Right cardiac atrium (tissue), 5 donors: ENCODE results near the gene SPRTN. TPM values are rescaled to one million over a fixed set of nuclear protein-coding genes. Genes with fewer than 3 reads are reported as not detected.
A peak's percentile ranks its signal among the peaks of the same experiment; 100 is the strongest.

ENCODE experiments used
- ATAC-seq, 2 donors: fragments of 200-7000 bp; cut with Tn5 transposase; one replicate each; pipeline versions ENCODE4 v1.8.0 to v1.9.1; 2020; ENCODE audit warnings: moderate library complexity in 2 of 2, mild to moderate bottlenecking in 1 of 2
- DNase-seq, 3 donors: peaks; one replicate each; pipeline ENCODE4 v3.0.0-alpha.2; 2020
- H3K27ac ChIP-seq: one replicate; pipeline ENCODE4 v1.5.1; 2013; ENCODE audit warnings: mild to moderate bottlenecking, low read length, control low read depth, moderate library complexity
- H3K27me3 ChIP-seq: one replicate; pipeline ENCODE4 v1.6.1; 2013; ENCODE audit not compliant: control insufficient read depth, insufficient read depth
- H3K4me1 ChIP-seq: one replicate; pipeline ENCODE4 v1.6.1; 2013; ENCODE audit warnings: low read length; ENCODE audit not compliant: control insufficient read depth, insufficient read depth
- H3K4me3 ChIP-seq: one replicate; pipeline ENCODE4 v1.5.1; 2013; ENCODE audit warnings: low read length, control low read depth
- H3K9me3 ChIP-seq: one replicate; pipeline ENCODE4 v1.6.1; 2013; ENCODE audit warnings: low read length; ENCODE audit not compliant: control insufficient read depth
- WGBS: extraction: QIAGEN DNeasy Blood & Tissue Kit; methylation state at CpG from one replicate; pipeline ENCODE4 v1.1.7; 2013; 5-methylcytosine and 5-hydroxymethylcytosine counted together
- intact Hi-C, 4 donors: fragments of 100-400 bp; cut with DNase I; formaldehyde crosslinking; loops; one replicate each; pipeline versions ENCODE4 v1.11.0 to v1.14.0; 2022 to 2023
- polyA plus RNA-seq: library from polyadenylated mRNA; stranded (reverse); fragments of 200-250 nt; gene quantifications from one replicate; pipeline ENCODE4 v1.2.3, GENCODE V29; 2013
- total RNA-seq, 4 donors: library from RNA; stranded (reverse); fragmentation: NEBNext Ultra II Directional; extraction: Animal tissue kit (Norgen Biotek cat#: 25700); gene quantifications; one replicate each; pipeline ENCODE4 v1.2.1, GENCODE V29; 2021
- donor health status: healthy with polysubstance abuse.
- donor health status: DM: no; HTN: yes; CAD: no.
- donor health status: DM: no; HTN: no; CAD: no.
- donor health status: DM: no; HTN: yes; CAD: no; lungs with severe emphysema.
- donor health status: DM: yes; HTN: yes; CAD: no.

The SPRTN gene
- total and polyA plus RNA-seq, 5 donors = 4.7 to 10.4 (median 7.0) TPM

DNA sequence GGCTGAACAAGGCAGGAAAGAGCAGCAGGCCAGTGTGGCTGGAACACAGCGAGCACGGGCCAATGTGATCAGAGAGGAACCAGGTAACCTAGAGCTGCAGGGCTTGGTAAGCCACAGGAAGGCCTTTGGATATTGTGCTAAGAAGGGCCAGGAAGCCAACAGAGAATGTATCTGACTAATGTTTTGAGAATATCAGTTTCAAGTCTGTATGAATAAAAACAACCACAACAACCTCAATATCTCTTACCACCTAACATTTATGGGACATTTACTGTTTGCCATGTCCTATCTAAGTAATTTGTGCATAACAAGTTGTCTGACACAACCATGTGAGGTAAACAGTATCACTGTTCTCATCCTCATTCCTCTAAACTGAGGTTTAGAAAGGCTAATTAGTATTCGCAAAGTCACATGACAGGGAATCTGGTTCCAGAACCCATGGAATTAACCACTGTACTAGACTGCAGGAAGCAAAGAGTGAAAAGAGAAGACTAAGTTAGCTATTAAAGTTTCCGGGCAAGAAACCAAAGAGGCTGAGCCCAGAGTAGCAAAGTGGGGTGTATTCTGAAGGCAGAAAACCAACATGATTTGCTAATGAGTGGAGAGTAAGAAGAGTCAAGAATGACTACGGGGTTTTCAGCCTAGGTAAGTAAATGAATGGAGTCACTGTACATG lies 38.9 kb downstream of the SPRTN start:
- WGBS = 72% methylated on average over 5 of the region's 5 CpGs
- no peak for DNase-seq
- no peak for ATAC-seq
- intact Hi-C loops = no loop called here
- Histone ChIP-seq H3K4me1 (peaks cover 12% of the 10 kb centered on the region), H3K4me3 (no peak overlapping the region), H3K27me3 (no peaks in the 10 kb centered on the region), H3K27ac (no peak overlapping the region), H3K9me3 (no peaks in the 10 kb centered on the region)

DNA sequence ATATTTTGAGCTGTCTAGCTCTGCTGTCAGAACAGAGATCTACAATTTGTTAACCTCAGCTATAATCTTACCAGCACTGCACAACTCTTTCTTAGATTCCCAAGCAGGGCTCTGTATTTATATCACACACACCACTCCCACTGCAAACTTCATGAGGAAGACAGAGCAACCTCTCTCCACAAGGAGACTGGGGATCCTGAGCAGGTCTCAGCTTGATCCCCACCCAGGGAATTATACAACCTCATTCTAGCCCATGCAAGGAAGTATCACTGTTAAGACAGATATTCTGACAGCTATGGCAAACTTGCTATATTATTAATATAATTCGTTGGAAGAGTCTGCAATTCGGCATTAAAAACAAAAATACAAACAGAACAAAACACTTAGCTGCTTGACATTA lies 43.6 kb downstream of the SPRTN start:
- Histone ChIP-seq H3K4me1 (peaks cover 13% of the 10 kb centered on the region), H3K4me3 (no peak overlapping the region), H3K27ac (no peak overlapping the region), H3K9me3 (no peaks in the 10 kb centered on the region), H3K27me3 (no peaks in the 10 kb centered on the region)
- ATAC-seq (peak in 1 of 2 donors; percentile 15), DNase-seq (no peak)
- intact Hi-C loops = no loop called here
- 59% methylated on average over 2 of the region's 2 CpGs for WGBS

DNA sequence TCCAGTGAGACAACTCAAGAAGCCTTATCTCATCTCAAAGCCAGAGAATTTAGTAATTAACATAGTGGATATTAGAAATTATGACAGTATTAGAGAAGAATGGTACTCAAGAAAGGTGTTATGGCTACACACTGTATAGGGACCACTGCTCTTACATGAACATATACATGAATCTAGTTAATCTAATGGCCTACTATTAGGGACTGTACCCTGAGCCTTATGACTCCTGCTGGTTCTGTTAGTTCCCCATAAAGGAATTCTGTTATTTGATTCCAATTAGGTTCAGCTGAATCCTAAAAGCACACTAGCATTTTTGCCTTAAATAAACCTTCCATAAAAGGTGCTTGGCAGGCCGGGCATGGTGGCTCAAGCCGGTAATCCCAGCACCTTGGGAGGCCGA lies 44.3 kb downstream of the SPRTN start:
- Histone ChIP-seq H3K27ac (no peak overlapping the region), H3K4me3 (no peak overlapping the region), H3K9me3 (no peaks in the 10 kb centered on the region), H3K27me3 (no peaks in the 10 kb centered on the region), H3K4me1 (peaks cover 12% of the 10 kb centered on the region)
- DNase-seq (no peak), ATAC-seq (no peak)
- WGBS = 92% methylated on average over 3 of the region's 3 CpGs
- intact Hi-C loops = no loop called here

DNA sequence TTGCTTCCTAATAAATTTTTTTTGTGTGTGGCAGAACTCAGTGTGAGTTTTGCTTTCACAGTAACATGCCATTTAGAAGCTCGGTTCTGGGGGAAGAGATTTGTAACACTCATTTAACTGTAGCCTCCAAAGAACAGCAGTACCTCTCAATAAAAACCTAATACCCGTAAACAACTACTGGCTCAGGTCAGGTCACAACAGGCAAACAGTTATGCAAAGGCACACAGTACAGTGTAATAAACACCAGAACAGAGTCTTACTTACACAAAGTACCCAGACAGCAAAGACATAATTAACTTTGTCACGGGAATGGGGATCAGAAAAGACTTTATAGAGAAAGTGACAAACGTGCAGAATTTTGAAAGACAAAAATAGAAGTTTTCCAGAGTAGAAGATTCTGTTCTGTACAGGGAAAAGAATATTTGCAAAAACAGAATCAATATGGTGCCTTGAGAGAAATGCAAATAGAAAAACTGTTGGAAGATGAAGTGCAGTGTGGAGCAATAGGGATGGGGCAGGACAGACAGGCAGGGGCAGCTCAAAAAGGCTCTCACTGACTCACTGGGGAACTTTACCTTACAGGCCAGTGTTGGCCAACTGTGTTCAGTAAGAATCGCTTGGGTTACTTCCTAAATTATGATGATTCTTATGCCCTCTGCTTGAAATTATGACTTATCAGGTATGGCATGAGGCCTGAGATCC lies 45.2 kb downstream of the SPRTN start:
- WGBS = 66% methylated on average over 5 of the region's 5 CpGs
- Histone ChIP-seq H3K9me3 (no peaks in the 10 kb centered on the region), H3K4me3 (no peak overlapping the region), H3K27ac (no peak overlapping the region), H3K27me3 (no peaks in the 10 kb centered on the region), H3K4me1 (peaks cover 9% of the 10 kb centered on the region)
- DNase-seq (no peak), ATAC-seq (peak in 1 of 2 donors; percentile 45)
- intact Hi-C loops = no loop called here

DNA sequence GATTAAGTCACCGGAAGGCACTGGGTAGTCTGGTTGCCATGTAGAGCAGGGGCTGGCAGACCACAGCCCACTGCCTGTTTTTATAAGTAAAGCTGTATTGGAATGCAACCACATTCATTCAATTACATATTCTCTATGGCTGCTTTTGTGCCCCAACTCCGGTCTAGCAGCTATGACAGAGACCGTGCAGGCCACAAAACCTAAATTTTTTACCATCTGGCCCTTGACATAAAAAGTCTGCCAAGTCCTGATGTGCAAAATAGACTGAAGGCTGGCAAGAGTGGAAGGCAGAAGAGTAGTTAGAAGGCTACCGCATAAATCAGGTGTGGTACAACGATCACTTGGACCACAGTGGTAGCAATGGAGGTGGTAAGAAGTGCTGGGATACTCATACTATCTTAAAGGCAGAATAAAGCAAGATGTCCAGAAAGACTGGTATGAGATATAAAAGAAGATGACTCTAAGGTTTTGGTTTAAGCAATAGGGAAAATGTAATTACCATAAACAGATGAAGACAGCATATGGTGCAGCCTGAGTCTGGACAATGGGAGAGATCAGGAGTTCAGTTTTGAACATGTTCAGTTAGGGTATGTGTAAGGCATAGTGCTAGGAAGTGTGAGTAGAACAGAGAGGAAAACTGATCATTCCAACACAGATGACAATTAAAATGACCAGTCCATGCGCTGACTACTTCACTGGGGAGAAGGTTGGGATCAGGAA lies 46.8 kb downstream of the SPRTN start:
- WGBS = 92% methylated on average over 6 of the region's 6 CpGs
- DNase-seq = no peak
- no peaks in the 10 kb centered on the region for H3K9me3 ChIP-seq
- peaks cover 6% of the 10 kb centered on the region for H3K4me1 ChIP-seq
- intact Hi-C loops = no loop called here
- H3K27ac ChIP-seq = no peak overlapping the region
- ATAC-seq = no peak
- no peaks in the 10 kb centered on the region for H3K27me3 ChIP-seq
- H3K4me3 ChIP-seq = no peak overlapping the region

DNA sequence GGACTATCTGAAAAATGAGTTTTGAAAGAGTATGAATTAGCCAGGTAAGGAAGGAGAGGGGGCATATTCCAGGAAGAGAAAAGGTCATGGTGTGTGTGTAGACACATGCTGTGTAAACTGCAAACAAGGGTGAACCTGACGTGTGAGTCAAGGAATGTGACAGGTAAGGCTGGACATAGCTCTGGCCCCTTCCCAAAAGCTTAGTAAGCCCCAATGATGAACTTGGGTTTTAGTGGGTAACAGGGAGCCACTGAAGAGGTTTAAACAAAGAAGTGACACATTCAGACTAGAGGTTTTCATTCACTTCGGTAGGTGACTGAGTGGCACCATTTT lies 47.3 kb downstream of the SPRTN start:
- Histone ChIP-seq H3K4me1 (peaks cover 5% of the 10 kb centered on the region), H3K9me3 (no peaks in the 10 kb centered on the region), H3K4me3 (no peak overlapping the region), H3K27me3 (no peaks in the 10 kb centered on the region), H3K27ac (no peak overlapping the region)
- WGBS = 90% methylated on average over 2 of the region's 2 CpGs
- intact Hi-C loops = no loop called here
- DNase-seq = no peak
- ATAC-seq = no peak

DNA sequence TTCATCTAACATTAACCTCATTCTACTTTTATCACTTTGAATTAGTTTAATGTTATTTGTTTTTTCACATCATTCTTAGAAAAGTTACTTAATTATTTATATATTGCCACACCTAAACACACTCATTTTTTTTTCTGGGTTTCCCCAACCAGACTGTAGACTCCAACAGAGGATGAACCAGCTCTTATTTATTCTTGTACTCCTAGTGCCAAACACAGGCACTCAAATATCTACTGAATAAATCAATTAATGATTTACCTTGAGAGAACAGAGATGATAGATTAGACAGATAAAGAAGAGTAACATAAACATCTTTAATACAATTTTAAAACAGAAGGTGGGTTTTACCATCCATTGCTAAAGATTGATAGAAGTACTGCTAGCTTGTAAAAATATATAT lies 48.4 kb downstream of the SPRTN start:
- no peak for DNase-seq
- no peak overlapping the region for H3K4me3 ChIP-seq
- no peaks in the 10 kb centered on the region for H3K27me3 ChIP-seq
- ATAC-seq = no peak
- no peaks in the 10 kb centered on the region for H3K9me3 ChIP-seq
- no peak overlapping the region for H3K27ac ChIP-seq
- intact Hi-C loops = no loop called here
- H3K4me1 ChIP-seq = peaks cover 5% of the 10 kb centered on the region

DNA sequence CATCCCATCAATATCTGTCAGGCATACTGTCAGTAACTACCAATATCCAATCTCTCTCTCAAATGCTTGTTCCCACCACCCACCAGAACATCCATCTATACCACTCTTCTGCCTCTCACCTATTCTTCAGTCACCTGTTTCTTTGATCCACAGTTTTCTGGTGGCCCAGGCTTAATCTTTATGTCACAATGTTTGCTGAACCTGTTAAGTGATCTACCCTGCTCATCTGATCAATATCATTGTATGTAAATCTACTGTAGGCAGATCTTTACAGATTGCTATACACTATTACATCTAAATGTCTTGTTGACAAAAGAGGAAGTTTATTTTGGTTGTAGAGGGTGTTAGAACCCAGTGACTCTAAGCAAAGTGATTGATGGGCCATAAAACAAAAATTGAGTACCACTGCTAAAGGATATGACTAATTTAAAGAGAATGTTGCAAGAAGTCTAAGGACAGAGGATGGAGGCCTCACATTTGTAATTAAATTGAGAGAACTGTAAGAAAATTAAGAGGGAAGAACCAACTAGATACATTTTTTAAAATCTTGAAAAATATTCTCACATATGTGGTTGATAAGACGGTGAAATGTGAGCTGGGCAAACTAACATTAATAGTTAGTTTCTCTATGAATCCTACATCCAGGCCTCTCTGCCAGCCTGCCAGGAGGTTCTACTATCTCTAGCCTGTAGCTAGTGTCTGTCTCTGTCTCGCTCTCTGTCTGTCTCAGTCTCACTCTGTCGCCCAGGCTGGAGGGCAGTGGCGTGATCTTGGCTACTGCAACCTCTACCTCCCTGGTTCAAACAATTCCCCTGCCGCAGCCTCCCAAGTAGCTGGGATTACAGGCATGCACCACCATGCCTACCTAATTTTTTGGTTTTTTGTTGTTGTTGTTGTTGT lies 49.9 kb downstream of the SPRTN start:
- H3K27ac ChIP-seq = no peak overlapping the region
- intact Hi-C loops = no loop called here
- 88% methylated on average over 5 of the region's 5 CpGs for WGBS
- no peak overlapping the region for H3K4me3 ChIP-seq
- no peak for DNase-seq
- H3K9me3 ChIP-seq = no peaks in the 10 kb centered on the region
- ATAC-seq = no peak
- H3K27me3 ChIP-seq = no peaks in the 10 kb centered on the region
- peaks cover 8% of the 10 kb centered on the region for H3K4me1 ChIP-seq

DNA sequence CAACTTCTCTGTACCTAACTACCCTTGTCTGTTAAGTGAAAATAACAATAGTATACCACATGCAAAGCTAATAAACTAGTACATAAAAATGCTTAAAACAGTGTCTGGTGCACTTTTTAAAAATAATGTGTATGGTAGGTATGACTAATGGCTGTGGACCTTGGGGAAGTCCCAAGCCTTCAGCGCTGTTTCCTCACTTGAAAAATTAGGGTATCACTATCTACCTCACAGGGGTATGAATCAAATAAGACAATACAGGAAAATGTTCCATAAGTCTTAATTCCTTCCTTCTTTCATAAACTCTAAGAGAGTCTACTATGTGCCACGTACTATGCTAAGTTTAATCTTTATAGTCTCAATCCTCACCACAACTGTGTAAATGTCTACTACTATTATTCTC lies 52.0 kb downstream of the SPRTN start:
- Histone ChIP-seq H3K4me3 (no peak overlapping the region), H3K9me3 (no peaks in the 10 kb centered on the region), H3K27ac (no peak overlapping the region), H3K27me3 (no peaks in the 10 kb centered on the region), H3K4me1 (peaks cover 6% of the 10 kb centered on the region)
- intact Hi-C loops = no loop called here
- ATAC-seq (no peak), DNase-seq (no peak)
- 69% methylated on average over 2 of the region's 2 CpGs for WGBS

DNA sequence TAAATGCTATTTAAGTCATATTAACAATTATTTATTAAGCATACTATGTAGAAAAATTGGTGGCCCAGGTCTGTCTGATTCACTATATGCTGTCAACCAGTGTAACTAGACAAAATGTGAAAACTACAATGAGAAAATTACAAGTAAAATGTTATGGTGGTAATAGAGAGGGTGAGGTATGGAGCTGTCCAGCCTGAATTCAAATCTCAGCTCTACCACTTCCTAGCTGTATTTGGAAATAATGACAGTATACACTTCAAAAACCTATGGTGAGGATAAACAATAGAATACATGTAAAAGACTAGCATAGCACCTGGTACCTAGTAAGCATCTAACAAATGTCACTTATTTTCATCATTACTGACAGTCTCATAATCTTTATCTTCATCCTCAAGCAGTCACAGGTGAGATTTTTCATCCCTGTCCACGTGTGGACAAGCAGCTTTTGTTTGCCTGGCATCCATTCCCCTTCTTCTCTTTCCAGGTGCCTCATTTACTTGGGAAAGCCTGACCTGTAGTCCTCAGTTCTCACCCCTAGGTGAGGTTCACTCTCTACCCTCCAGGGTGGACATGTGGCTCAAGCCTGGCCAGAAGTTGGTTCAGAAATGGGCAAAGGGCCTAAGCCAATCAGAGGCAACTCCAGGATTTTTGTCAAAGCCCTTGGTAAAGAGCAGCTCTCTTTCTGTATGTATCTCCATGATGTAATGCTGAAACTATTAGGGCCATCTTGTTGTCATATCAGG lies 54.5 kb downstream of the SPRTN start:
- 62% methylated on average over 1 of the region's 1 CpG for WGBS
- DNase-seq = no peak
- Histone ChIP-seq H3K9me3 (no peaks in the 10 kb centered on the region), H3K27ac (no peak overlapping the region), H3K4me1 (peaks cover 13% of the 10 kb centered on the region), H3K27me3 (no peaks in the 10 kb centered on the region), H3K4me3 (no peak overlapping the region)
- ATAC-seq = no peak
- intact Hi-C loops = no loop called here
